Muscle of arm (tissue), 12 donors: ENCODE results near the gene ITGB3BP. TPM values are rescaled to one million over a fixed set of nuclear protein-coding genes. Genes with fewer than 3 reads are reported as not detected.
"Not testable (repeated sequence)": the region's sequence is repeated elsewhere in the genome, so short reads cannot be mapped to it uniquely, and the experiment has no call there.

Source experiments
- DNase-seq: peaks from one replicate; pipeline ENCODE4 v3.0.0-alpha.2; 2013
- polyA plus RNA-seq, 12 donors: library from polyadenylated mRNA; unstranded; fragments of 120-200 nt; gene quantifications; one replicate each; pipeline ENCODE4 v1.2.1, GENCODE V29; 2013; ENCODE audit not compliant: insufficient read length in 12 of 12

ITGB3BP gene
- polyA plus RNA-seq, 12 donors, result 22.2 to 47.7 (median 31.8) TPM; not detected in 1

- DNase-seq, result no peak
Measured at GRCh38 chr1:63428815-63429214, 94.2 kb downstream of the ITGB3BP start.

- no peak for DNase-seq
Measured at GRCh38 chr1:63423649-63424048, 99.4 kb downstream of the ITGB3BP start.

GRCh38 chr1:63420746-63421145 is 102.3 kb downstream of the ITGB3BP start:
- DNase-seq, result not testable (repeated sequence)

- DNase-seq, result no peak
Measured at GRCh38 chr1:63418101-63418500, 104.9 kb downstream of the ITGB3BP start.

DNA sequence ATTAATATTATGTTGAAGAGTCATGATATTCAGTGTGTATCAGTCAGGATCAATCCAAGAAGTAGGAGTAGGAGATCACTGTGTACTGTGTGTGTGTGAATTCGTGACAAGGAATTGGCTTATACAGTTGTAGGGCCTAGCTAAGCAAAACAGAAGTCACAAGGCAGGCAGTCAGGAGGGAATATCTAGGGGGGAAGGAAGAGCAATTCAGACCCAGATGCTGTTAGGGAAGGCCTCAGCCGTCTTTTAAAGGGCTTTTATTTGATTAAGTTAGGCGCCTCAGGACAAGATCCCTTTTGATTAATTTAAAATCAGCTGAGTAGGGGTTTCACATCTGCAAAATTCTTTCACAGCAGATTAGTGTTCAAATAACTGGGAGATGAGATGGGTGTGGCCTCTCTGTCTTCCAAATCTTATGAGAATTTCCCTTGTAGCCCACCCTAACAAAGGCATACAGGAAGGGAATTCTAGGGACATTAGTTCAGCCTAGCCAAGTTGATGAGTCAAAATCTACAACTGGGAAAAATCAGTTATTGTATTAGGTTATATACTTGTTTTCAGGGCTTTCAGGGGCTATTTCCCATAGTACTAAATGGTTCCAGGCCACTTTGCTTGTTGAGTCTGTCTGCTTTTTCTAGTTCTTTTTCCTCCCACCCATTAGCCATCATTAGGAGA is 108.2 kb downstream of the ITGB3BP start:
- DNase-seq, result peak; percentile 16

- DNase-seq, result no peak
Measured at GRCh38 chr1:63413394-63413793, 109.6 kb downstream of the ITGB3BP start.

DNA sequence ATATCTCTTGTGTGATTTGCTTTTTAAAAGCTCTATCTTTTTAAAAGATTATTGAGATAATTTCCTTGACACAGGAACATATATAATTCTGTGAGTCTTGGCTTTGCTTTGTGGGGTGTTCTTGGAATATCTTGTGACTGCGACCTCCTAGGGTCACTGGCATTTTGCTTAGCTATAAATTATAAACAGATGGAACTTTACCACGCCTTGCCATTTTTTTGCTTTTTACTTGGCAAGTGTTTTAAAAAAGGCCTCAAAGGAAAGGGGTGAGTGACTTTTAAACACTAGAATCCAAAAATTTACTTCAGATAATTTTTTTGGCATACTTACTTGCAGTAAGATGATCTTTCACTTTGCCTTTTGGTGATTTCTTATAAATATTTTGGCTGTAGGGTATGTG is 112.0 kb downstream of the ITGB3BP start:
- peak; percentile 15 for DNase-seq

- no peak for DNase-seq
Measured at GRCh38 chr1:63408331-63408730, 114.7 kb downstream of the ITGB3BP start.

DNA sequence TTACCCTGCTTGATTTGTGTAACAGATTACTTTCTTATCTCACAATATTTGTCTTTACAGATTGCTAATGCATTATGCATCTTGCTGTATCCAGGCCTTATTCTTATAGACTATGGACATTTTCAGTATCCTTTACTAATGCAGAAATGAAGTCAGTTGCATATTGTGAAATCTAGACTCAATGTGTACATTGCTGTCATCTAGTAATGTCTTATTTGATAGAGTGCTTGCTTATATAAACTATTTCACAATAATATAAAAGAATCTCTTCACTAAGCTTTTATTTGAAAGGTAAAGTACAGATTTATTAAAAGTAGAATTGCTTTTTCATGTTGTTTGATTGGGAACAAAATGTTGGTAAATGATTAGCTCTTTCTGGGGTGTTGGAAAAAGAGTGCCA is 116.0 kb downstream of the ITGB3BP start:
- no peak for DNase-seq

- DNase-seq, result no peak
Measured at GRCh38 chr1:63405987-63406386, 117.0 kb downstream of the ITGB3BP start.

GRCh38 chr1:63405021-63405420 is 118.0 kb downstream of the ITGB3BP start:
- no peak for DNase-seq

DNA sequence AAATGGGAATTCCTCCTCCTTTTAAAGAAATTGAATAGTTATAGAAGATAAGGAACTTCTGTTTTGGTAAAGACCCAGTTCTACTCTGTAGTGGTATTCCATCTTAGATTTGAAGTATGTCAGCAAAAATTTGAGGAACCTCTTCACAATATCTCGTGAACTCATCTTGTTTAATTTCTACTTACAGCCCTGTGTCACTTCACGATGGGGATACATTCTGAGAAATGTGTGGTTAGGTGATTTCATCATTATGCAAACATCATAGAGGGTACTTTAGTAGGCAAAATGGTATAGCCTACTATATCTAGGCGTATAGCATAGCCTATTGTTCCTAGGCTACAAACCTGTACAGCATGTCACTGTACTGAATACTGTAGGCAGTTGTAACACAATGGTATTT is 119.6 kb downstream of the ITGB3BP start:
- DNase-seq, result no peak

GRCh38 chr1:63401945-63402344 is 121.1 kb downstream of the ITGB3BP start:
- no peak for DNase-seq

Other genes starting within 250 kb of the ITGB3BP start
- 1 to 10 TPM in 11 of 12 donors, not detected in 1; 3.7 to 10.0 (median 5.6) TPM for gene FOXD3, start 200.7 kb downstream of the ITGB3BP start, polyA plus RNA-seq
- 10 to 100 TPM in 11 of 12 donors, not detected in 1; 12.7 to 26.0 (median 17.1) TPM for gene ALG6, start 155.6 kb downstream of the ITGB3BP start, polyA plus RNA-seq
- gene EFCAB7, start 300 bp upstream of the ITGB3BP start, polyA plus RNA-seq, result 10 to 100 TPM in 7 of 12 donors, 1 to 10 TPM in 4, not detected in 1; 5.4 to 16.7 (median 10.8) TPM
- gene PGM1, start 70.2 kb upstream of the ITGB3BP start, polyA plus RNA-seq, result 100 to 1,000 TPM in 1 of 12 donors, 10 to 100 TPM in 10, not detected in 1; 41.1 to 100 (median 60.2) TPM